ENCODE data around the gene PRKG1. TPM values are rescaled to one million over a fixed set of nuclear protein-coding genes. Genes with fewer than 3 reads are reported as not detected.
A peak's percentile ranks its signal among the peaks of the same experiment; 100 is the strongest.

PRKG1 gene
- total and polyA plus RNA-seq, 2 of the 8 experiments (the other 6 are each of a cell fraction or from before 2014, with no cell fraction given): 4.2 to 15.2 TPM

GRCh38 chr10:51082857-51083256 is 8.6 kb downstream of the PRKG1 start:
- peak overlapping the region; percentile 47 to 62 for H3K4me2 ChIP-seq (ENCODE audit: insufficient read depth in 1 of 2, low read depth in 2 of 2, low read length in 2 of 2)
- no peak overlapping the region for H3K9ac ChIP-seq (replicated peaks in 1 of 4; ENCODE audit: extremely low read depth in 1 of 4, low read depth in 3 of 4, low read length in 3 of 4)
- no peaks in the 10 kb centered on the region for H3K27me3 ChIP-seq (replicated peaks in 1 of 4; ENCODE audit: control insufficient read depth in 3 of 4, extremely low read depth in 1 of 4, insufficient read depth in 3 of 4, low read length in 3 of 4)
- H3K4ac ChIP-seq (replicated peaks; ENCODE audit: insufficient read length, low read depth, low read length): no peak overlapping the region
- no peak overlapping the region for H3K14ac ChIP-seq (ENCODE audit: insufficient read length)
- no peak overlapping the region for H2BK120ac ChIP-seq (replicated peaks; ENCODE audit: low read depth, low read length)
- no peaks in the 10 kb centered on the region for H3K23me2 ChIP-seq (ENCODE audit: low read depth, low read length)
- no peaks in the 10 kb centered on the region for H4K20me1 ChIP-seq (replicated peaks in 1 of 2; ENCODE audit: control insufficient read depth in 1 of 2, insufficient read depth in 2 of 2, low read length in 2 of 2)
- FAIRE-seq: no peak
- ChIA-PET CTCF (ENCODE audit: partially characterized antibody) (interaction anchor here (0.7 to 5.4 kb wide), 18 partner anchors 8 to 339 kb away, joined by 3 to 30 read pairs (median 4); partner anchors contain the start of gene PRKG1), POLR2A (ENCODE audit: partially characterized antibody) (interaction anchor here (0.9 to 1.4 kb wide), 4 partner anchors 9 to 284 kb away, joined by 3 to 7 read pairs (median 4); partner anchors contain the start of gene PRKG1)
- H3K18ac ChIP-seq (ENCODE audit: extremely low read depth, low read length): no peak overlapping the region; the same call in 1 of the 2 replicates
- 0 out of 2 replicates have a peak overlapping the region, but pooled peaks have one; percentile 51 for H3K27ac ChIP-seq (ENCODE audit: low read depth, low read length)
- H3K4me1 ChIP-seq (replicated peaks in 1 of 4; ENCODE audit: control insufficient read depth in 3 of 4, insufficient read depth in 4 of 4, low read length in 3 of 4): peaks cover 9 to 21% (median 15%) of the 10 kb centered on the region in 4 experiments; a peak in 6 of 7 replicates
- no peak overlapping the region; the same call in 1 of the 2 replicates for H2BK15ac ChIP-seq (ENCODE audit: low read length)
- H2BK20ac ChIP-seq (ENCODE audit: low read length): no peak overlapping the region
- no peak overlapping the region for H2BK5ac ChIP-seq (ENCODE audit: low read depth, low read length)
- no peak overlapping the region for H4K5ac ChIP-seq (ENCODE audit: insufficient read length, low read depth, low read length)
- DNase-seq (ENCODE audit: low read depth in 1 of 2, low spot score in 2 of 2): no peak
- no peaks in the 10 kb centered on the region for H3K36me3 ChIP-seq (ENCODE audit: control insufficient read depth in 2 of 4, insufficient read depth in 4 of 4, low read length in 3 of 4)
- no peaks in the 10 kb centered on the region for H3K79me1 ChIP-seq (ENCODE audit: low read depth, low read length)
- H2AK5ac ChIP-seq (ENCODE audit: low read depth, low read length): no peak overlapping the region
- no peak overlapping the region for H3K56ac ChIP-seq (replicated peaks; ENCODE audit: insufficient read length, low read depth, low read length)
- H4K8ac ChIP-seq (ENCODE audit: extremely low read depth, insufficient read depth, low read length): no peak overlapping the region
- TF ChIP-seq RXRA (IDR thresholded peaks at IDR 0.05; ENCODE audit: insufficient read depth, low read depth, low read length) (no peak), KDM4A (IDR thresholded peaks at IDR 0.05; ENCODE audit: low read depth, low read length, severe bottlenecking) (no peak), SAP30 (IDR thresholded peaks at IDR 0.05; ENCODE audit: insufficient read depth, insufficient replicate concordance, low read length) (no peak), SIRT6 (IDR thresholded peaks at IDR 0.05; ENCODE audit: low read length) (no peak), JUN (IDR thresholded peaks at IDR 0.05; ENCODE audit: low read depth, low read length) (no peak), SIN3A (conservative IDR thresholded peaks at IDR 0.05 in 1 of 2, IDR thresholded peaks at IDR 0.05 in 1 of 2; ENCODE audit: low read depth in 1 of 2, low read length in 2 of 2) (no peak), SP4 (IDR thresholded peaks at IDR 0.05; ENCODE audit: low read length) (no peak), SIX5 (IDR thresholded peaks at IDR 0.05; ENCODE audit: low read depth, low read length) (no peak), CHD1 (IDR thresholded peaks at IDR 0.05; ENCODE audit: low read depth, low read length) (no peak), CBX8 (IDR thresholded peaks at IDR 0.05; ENCODE audit: borderline replicate concordance, low read depth, low read length) (no peak)
- 0 out of 2 replicates have a peak overlapping the region, but pooled peaks have one; percentile 18 for H2BK12ac ChIP-seq (ENCODE audit: low read depth, low read length)
- H3K23ac ChIP-seq (ENCODE audit: insufficient read length): no peak overlapping the region
- H2AFZ ChIP-seq (ENCODE audit: low read length): no peak overlapping the region
- H3K4me3 ChIP-seq (ENCODE audit: extremely low read depth in 1 of 4, insufficient read depth in 2 of 4, low read depth in 3 of 4, low read length in 4 of 4): no peak overlapping the region; a peak in 1 of 8 replicates
- no peaks in the 10 kb centered on the region for H3K9me3 ChIP-seq (ENCODE audit: insufficient read depth in 2 of 2, low read depth in 1 of 2, low read length in 1 of 2)
- H3K79me2 ChIP-seq (ENCODE audit: control insufficient read depth in 1 of 2, insufficient read depth in 2 of 2, low read length in 2 of 2): peaks cover 0 to 36% of the 10 kb centered on the region in 2 experiments; a peak in 3 of 4 replicates
- H4K91ac ChIP-seq (replicated peaks; ENCODE audit: insufficient read length, low read length): no peak overlapping the region

All from H1 (cell line).